OCI-M1 (cell line): ENCODE data around the gene NBEAL1.
"Not testable (repeated sequence)": the region's sequence is repeated elsewhere in the genome, so short reads cannot be mapped to it uniquely, and the experiment has no call there.

Experiments used
- DNase-seq: peaks from one replicate; lab custom pipeline; 2025; lab: John Stamatoyannopoulos, UW

The NBEAL1 gene

GRCh38 chr2:203014456-203015199 is at the start of gene NBEAL1:
Gene NBEAL1 (plus strand): TSS chr2:203014875. CDS start chr2:203016385, 1,510 bp downstream.
- peak; percentile 99 for DNase-seq

- peak; percentile 96 for DNase-seq
Observed at GRCh38 chr2:202965810-202966460, 48.7 kb upstream of the NBEAL1 start.

GRCh38 chr2:202969404-202969803 is 45.3 kb upstream of the NBEAL1 start:
- not testable (repeated sequence) for DNase-seq

- no peak for DNase-seq
Observed at GRCh38 chr2:202976809-202977208, 37.9 kb upstream of the NBEAL1 start.

- peak; percentile 12 for DNase-seq
Observed at GRCh38 chr2:202982779-202983491, 31.7 kb upstream of the NBEAL1 start.

GRCh38 chr2:202989749-202990148 is 24.9 kb upstream of the NBEAL1 start:
- no peak for DNase-seq

GRCh38 chr2:202990501-202990900 is 24.2 kb upstream of the NBEAL1 start:
- DNase-seq: no peak

- DNase-seq: peak; percentile 78
Observed at GRCh38 chr2:202997113-202997512, 17.6 kb upstream of the NBEAL1 start.

- no peak for DNase-seq
Observed at GRCh38 chr2:203002054-203002821, 12.4 kb upstream of the NBEAL1 start.

GRCh38 chr2:203003716-203004115 is 11.0 kb upstream of the NBEAL1 start:
- no peak for DNase-seq

GRCh38 chr2:203016716-203017115 is 2.0 kb downstream of the NBEAL1 start:
- peak; percentile 22 for DNase-seq

GRCh38 chr2:203018181-203018580 is 3.5 kb downstream of the NBEAL1 start:
- DNase-seq: peak; percentile 47

- DNase-seq: peak; percentile 11
Observed at GRCh38 chr2:203019142-203019541, 4.5 kb downstream of the NBEAL1 start.

- peak; percentile 11 for DNase-seq
Observed at GRCh38 chr2:203021991-203022390, 7.3 kb downstream of the NBEAL1 start.

- no peak for DNase-seq
Observed at GRCh38 chr2:203022751-203023150, 8.1 kb downstream of the NBEAL1 start.

- peak; percentile 52 for DNase-seq
Observed at GRCh38 chr2:203025592-203025991, 10.9 kb downstream of the NBEAL1 start.

GRCh38 chr2:203030545-203030944 is 15.9 kb downstream of the NBEAL1 start:
- no peak for DNase-seq

GRCh38 chr2:203030991-203031390 is 16.3 kb downstream of the NBEAL1 start:
- no peak for DNase-seq

GRCh38 chr2:203033395-203033794 is 18.7 kb downstream of the NBEAL1 start:
- no peak for DNase-seq

GRCh38 chr2:203035879-203036470 is 21.3 kb downstream of the NBEAL1 start:
- DNase-seq: no peak

GRCh38 chr2:203037026-203037425 is 22.4 kb downstream of the NBEAL1 start:
- no peak for DNase-seq

GRCh38 chr2:203038586-203038985 is 23.9 kb downstream of the NBEAL1 start:
- DNase-seq: no peak
